G401 (cell line): ENCODE results near the gene CRACR2B. TPM values are rescaled to one million over a fixed set of nuclear protein-coding genes. Genes with fewer than 3 reads are reported as not detected.

Experiments used
- DNase-seq: peaks from one replicate; pipeline ENCODE4 v3.0.0-alpha.2; 2015; ENCODE audit warnings: low spot score
- in situ Hi-C: cut with HindIII; loops from 2 replicates; pipeline ENCODE4 v1.10.0; 2016; ENCODE audit warnings: low sequenced_read_pairs, mixed read lengths
- total RNA-seq: library from RNA; depleted of rRNA; stranded (reverse); fragments of >200 nt; shearing (Covaris generic); gene quantifications from 2 replicates; pipeline ENCODE4 v1.2.3, GENCODE V29; 2014

Gene CRACR2B
- total RNA-seq, 1 experiment from 2014 or later: 28.3 TPM

DNA sequence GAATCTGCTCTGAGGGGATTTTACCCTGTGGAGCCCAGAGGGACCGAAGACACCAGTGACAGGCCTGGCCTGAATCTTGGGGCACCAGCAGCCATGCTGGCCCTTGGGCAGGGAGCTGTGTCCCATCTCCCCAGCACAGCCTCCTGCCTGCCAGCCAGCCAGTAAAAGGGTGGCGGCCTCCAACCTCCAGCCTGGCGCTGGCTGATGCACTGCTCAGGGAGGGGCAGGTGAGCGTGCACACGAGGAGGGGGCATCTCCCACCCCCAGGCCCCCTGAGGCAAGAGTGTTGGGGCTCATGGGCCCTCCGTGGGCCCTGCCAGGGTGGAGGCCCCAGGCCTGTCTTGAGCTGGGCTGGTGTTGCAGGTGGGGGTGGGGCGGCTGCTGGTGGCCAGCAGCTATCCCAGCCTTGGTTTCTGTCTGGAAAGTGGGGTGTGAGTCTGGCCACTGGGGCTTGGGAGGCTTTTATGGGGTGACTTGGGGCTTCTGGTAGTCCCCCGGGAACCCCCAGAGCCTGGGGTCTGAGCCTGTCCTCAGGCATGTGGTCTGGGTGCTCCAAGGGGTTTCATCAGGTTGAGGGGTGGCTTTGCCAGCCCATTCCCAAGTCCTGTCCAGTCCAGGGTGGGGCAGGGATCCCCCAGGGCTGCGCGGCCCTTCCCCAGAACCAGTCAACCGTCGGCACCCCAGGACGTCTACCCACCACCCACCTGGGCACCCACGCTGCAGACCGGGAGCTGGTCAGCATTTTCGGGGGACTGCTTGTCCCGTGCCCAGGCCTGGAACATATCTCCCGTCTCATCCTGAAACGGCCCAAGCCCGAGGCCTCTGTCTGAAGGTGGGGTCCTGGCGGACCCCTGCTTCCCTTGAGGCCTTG lies 32.8 kb downstream of the CRACR2B start:
- in situ Hi-C loops: no loop called here
- no peak for DNase-seq

DNA sequence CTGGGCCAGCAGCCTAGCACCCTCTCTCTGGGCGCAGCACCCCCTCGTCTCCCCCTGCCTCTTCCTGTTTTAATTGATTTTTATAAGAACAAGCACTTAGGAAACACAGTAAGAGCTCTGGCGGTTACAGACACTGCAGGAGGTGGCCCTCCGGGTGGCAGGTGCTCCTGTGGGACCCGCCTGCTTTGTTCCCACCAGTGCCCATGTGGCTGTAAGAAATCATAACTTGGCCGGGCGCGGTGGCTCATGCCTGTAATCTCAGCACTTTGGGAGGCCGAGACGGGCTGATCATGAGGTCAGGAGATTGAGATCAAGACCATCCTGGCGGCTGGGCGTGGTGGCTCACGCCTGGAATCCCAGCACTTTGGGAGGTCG lies 33.4 kb downstream of the CRACR2B start:
- DNase-seq: no peak

DNA sequence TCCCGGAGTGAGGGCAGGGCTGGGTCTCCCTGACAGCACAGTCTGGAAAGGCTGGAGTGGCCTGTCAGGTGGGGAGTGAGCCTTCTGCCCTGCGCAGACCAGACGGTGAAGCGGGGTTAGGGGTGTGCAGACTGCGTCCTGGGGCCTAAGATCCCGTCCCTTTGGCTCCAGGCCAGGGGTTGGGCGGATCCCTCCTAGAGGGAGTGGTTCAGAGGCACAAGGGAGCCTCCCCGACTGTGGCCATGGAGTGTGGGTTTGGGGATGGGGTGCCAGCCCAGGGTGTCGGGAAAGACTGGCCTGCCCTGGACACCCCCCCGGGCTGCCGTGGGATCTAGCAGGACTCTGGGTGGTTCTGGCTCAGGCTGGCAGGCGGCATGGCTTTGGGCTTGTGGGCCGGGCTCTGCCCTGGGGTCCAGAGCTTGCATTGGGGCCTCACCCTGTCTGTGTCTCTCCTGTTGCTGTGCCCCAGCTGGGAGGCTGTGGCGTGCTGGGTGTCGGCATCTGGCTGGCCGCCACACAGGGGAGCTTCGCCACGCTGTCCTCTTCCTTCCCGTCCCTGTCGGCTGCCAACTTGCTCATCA lies 34.5 kb downstream of the CRACR2B start:
- in situ Hi-C loops: no loop called here
- no peak for DNase-seq

More for the DNA sequence above, 33.4 kb downstream of the CRACR2B start:
- in situ Hi-C loops: no loop called here

DNA sequence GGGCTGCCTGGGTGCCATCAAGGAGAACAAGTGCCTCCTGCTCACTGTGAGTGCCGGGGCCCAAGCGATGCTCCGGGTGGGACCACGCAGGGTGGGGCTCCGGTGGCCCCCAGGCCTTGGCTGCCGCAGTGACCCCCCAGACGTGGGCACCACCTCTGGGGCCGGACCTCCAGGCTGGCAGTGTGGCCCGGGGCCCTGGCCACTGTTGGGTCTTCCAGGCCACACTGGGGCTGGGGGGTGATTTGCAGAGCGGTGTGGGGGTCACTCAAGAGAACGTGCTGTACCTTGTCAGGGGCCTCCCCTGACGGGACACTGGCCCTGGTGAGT lies 34.9 kb downstream of the CRACR2B start:
- in situ Hi-C loops: no loop called here
- no peak for DNase-seq

DNA sequence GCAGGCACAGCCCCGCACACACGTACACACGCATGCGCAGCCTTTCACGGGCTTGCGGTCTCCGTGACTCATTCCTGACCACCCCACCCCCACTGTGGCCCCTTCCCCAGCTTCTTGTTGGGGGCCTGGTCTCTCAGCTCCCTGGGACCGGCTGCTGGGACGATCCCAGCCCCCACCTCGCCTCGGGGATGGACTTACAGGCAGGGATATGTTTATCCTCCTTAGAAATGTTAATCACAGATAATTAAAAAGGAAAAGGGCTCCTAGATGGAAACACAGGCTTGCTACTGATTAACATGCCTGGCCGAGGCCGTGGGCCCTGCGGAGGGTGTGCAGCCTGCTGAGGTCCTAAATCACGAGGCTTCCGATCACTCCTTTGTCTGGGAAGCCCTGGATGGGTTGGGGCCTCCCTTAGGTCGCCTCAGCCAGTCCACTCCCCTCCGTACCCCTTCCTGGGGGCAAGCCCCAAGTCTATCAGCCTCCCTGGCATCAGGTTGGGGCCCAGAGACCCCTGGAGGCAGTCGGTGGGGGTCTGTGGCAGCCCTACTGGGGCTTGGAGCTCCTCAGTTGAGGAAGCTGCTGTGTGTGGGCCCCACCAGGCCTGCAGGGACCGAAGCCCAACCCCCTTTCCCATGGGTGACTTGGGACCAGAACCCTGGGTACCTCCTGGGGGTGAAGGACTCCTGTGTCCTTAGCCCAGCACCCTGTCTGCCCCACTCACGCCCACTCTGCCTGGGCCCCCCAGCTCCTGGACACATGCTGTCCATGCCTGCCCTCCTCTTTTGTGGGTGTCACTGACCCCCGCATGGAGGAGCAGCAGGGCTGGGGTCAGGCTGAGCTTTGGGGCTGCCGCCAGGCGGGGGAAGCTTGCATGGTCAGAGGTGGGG lies 35.5 kb downstream of the CRACR2B start:
- in situ Hi-C loops: no loop called here
- no peak for DNase-seq

DNA sequence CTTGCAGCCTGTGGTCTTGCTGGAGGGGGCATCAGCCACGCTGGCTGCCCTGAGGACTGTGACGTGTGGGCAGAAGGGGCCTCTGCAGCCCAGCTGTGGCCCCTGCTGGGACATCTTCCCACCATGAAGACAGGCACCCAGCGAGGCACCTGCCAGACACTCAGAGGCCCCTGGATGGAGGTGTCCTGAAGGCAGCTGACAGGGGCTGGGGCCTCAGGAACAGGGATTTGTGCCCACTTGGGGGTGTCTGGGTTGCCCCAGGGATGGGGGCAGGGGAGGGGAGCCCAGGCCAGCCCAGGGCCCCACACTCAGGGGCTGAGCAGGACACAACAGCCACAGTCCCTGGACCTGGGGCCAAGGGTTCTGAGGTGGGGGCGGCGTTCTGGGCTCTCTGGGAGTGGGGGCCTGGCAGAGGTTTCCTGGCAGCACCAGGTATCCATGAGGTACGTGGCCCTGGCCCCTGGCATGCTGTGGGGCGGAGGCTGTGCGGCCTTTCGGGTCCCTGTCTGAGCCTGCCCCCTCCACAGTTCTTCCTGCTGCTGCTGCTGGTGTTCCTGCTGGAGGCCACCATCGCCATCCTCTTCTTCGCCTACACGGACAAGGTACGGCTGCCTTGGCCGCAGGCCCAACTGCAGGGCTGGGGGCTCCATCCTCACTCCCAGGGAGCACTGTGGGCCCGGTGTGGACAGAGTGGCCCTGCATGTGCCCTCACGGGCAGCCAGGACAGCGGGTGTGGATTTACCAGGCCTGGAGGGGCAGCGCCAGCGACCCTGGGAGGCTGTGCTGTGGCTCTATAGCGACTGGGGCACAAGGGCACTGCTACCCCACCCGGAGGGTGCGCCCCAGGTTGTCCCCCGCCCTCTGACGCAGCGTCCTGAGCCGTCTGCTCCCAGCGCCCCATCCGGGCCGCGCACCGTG lies 36.5 kb downstream of the CRACR2B start:
- DNase-seq: no peak
- in situ Hi-C loops: no loop called here

DNA sequence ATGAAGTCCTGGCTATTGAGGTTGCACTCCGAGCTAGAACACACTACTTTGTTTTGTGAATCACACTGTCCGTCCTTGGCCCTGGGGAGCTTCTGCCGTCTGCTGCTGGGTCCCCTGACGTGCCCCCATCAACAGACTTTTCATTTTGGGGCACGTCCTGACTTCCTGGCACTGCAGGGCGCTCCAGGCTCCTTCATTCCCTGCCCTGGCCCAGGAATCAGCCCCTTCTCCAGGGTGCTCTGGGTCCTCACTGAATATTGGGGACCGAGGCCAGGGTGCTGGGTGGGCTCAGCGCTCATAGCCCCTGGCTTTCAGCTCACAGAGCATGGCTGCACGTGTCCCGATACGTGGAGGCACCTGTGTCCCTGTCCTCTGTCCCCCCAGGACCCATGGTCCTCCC lies 37.2 kb downstream of the CRACR2B start:
- in situ Hi-C loops: no loop called here
- no peak for DNase-seq

DNA sequence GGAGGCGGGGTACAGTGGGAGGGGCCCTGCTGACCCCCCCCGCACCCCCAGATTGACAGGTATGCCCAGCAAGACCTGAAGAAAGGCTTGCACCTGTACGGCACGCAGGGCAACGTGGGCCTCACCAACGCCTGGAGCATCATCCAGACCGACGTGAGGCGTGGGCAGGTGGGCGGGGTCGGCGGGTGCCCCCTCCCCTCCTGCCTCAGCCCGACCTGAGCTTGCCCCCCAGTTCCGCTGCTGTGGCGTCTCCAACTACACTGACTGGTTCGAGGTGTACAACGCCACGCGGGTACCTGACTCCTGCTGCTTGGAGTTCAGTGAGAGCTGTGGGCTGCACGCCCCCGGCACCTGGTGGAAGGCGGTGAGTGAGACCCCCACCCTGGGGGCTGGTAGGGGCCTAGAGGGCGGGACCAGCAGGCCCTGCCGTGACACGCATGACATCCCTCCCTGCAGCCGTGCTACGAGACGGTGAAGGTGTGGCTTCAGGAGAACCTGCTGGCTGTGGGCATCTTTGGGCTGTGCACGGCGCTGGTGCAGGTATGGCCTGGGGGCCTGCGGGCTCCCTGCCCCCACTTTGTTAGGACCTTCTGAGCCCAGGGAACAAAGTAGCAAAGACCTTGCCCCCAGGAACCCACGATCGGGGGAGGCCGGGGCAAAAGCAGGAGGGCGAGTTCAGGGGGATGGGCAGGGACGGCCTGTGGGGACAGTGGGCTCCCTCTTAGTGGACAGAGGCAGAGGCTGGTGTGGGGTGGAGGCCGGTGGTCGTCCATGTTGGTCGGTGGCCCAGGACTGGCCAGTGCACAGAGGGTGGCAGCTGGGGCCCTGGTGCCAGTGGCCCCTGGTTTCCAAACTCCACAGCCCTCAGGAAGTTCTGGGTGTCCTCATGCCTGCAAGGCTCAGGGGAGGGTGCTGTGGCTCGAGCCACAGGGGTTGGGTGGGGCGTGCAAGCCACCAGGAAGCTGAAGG lies 38.0 kb downstream of the CRACR2B start:
- in situ Hi-C loops: no loop called here
- no peak for DNase-seq

DNA sequence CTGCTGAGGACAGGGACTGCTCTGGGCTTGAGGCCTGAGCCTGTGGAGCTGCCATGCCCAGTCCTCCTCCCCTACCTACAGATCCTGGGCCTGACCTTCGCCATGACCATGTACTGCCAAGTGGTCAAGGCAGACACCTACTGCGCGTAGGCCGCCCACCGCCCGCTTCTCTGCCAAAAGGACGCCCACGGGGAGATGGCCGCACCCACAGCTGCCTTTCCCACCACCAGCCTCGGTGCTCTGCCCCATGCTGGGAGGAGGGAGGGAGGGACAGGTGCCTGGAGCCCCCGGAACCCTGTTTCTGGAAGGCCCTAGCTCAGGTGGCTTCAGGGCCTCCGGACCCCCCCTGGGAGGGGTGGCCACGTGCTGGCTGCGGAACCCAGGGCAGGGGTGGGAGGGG lies 38.8 kb downstream of the CRACR2B start:
- in situ Hi-C loops: no loop called here
- DNase-seq: no peak

DNA sequence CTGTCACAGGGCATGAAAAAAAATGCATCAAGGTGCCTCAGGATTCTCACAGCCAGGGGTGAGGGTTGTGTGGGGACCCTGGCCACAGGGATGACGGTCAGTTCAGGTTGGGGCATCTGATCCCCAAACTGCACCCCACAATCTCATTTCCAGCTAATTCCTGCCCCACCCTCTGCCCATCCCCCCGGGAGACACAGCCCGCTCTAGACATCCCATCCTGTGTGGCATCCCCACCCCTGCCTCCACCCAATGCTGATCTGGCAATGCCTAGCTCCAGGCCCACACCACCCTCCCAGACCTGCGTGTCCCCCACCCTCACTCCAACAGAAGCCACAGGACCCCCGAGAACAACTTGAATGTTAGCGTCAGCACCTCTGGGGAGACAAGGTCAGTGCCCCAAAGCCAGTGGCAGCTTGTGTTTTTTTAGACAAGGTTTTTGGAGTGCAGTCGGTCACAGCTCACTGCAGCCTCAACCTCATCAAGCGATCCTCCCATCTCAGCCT lies 40.2 kb downstream of the CRACR2B start:
- no peak for DNase-seq
- in situ Hi-C loops: no loop called here

DNA sequence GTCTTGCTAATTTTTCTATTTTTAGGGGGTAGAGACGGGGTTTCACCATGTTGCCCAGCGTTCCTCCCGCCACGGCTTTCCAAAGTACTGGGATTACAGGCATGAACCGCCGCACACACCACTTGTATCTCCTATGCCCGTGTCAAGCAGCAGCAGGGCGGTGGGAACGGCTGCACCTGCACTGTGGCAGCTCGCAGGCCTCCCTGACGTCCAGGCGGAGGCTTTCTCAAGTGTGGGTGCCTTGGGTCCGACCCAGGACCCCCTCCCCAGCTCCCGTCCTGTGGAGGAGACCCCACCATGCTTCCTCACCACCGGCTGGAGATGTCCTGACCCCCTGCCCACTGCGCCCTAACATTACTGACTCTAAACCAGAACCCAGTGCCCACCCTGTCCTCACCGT lies 40.7 kb downstream of the CRACR2B start:
- DNase-seq: no peak

DNA sequence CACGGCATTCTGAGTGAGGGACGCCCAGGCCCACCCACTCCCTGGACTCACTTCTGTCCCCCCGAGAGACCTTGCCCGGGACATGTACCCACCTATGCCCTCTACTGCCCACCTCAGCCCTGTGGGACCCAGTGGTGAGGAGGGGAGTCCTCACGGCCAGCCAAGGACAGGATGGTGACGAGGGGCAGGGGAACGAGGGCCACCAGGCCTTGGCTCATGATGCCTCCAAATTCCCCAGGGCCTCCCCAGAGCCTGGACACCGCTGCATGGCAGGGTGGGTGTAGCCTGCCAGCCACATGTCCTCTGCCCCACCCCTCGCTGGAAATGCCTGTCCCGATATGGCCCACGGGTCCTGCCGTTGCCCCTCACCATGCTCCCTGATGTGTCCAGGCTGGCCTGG lies 41.1 kb downstream of the CRACR2B start:
- DNase-seq: no peak
- in situ Hi-C loops: no loop called here

More for the DNA sequence above, 40.7 kb downstream of the CRACR2B start:
- in situ Hi-C loops: no loop called here

DNA sequence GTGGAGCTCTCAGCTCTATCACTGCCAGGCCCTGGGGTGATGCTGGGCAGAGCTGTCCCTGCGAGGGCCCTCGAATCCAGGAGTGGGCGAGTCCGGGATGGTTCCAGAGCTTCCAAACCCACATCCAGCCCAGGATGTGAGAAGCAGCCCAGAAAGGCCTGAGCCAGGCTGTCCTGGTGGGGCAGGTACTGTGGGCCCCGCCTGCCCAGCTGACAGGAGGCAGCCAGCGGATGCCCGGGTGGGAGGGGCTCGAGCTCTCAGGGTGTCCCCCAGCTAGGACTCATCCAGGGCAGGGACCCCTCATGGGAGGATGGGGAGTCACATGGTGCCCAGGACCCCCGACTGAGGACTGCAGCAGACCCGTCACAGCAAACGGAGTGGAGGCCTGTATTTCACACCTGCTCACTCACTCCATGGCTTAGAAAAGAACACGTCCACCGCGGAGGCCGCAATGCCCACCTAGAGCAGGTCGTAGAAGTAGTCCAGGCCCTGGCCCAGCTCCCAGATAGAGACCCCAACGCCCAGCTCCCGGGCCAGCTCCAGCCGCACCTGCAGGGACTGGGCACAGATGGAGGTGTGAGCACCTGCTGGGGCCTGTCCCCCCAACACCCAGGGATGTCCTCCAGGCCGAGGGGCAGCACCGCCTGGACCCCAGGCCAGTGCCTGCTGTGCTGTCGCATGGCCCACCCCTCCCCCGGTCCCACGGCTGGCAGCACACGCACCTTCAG lies 41.8 kb downstream of the CRACR2B start:
- in situ Hi-C loops: no loop called here
- no peak for DNase-seq

DNA sequence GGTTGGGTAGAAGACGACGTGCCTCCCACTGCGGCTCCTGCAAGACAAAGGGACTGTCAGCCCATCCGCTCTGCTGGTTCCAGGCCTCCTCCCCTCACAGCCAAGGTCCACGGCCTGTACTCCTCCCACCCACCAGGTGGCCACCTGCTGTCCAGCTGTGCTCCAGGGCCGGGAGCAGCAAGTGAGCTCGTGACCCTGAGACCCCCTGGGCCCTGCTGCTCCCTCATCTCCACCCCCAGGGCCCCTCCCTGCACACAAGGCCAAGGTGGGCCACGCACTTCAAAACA lies 42.4 kb downstream of the CRACR2B start:
- no peak for DNase-seq
- in situ Hi-C loops: no loop called here

DNA sequence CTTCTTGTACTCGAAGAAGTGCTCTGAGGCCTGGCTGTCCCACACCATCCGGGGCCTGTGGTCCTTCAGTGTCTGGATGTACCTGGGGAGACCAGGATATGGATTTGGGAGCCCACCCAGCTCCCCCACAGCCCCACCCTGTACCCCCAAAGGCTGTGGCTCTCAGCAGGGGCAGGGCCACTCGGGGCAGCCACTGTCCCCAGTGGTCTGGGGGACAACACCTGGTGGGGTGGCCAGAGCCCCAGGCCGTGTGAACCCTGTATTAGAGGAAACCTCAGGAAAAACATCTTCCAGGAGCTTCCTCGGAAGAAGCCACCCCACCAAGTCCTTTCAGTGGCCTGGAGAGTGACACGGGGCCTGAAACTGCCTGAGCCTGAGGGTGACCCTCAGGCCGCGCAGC lies 42.7 kb downstream of the CRACR2B start:
- no peak for DNase-seq
- in situ Hi-C loops: no loop called here

DNA sequence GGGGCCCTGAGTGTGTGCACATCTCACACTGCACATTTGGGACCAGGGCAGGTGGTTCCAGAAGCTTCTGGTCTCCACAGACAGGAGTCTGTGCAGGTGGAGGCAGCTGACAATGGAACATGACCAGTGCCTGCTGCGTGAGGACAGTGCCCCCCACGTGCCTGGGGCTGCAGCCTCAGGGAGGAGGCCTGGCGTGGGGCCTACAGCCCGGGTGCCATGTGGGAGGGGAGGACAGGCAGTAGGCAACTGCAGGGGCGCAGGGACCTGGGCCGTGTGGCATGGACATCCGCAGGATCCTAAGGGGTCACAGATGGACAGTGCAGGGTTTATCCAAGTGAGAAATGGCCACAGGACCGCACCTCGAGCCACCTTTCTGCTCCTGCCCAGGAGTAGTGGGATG lies 43.8 kb downstream of the CRACR2B start:
- in situ Hi-C loops: no loop called here
- no peak for DNase-seq

DNA sequence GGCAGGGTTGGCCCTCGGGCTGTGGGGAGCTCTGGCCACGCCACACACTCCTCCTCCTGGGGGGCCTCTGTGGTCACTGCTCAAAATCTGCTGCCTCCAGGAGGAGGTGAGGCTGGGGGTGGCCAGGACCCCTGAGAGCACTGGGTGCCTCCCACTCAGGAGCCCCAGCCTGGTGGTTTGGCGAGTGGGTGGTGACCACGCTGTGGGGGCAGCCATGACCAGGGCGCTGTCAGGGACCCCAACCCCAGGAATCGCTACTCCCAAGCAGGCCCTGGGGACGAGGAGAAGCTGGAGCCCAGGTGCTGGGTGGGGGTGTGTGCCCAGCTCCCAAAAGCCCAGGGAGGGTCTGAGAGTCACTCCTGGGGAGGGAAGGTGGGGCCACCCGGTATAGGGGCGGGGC lies 45.1 kb downstream of the CRACR2B start:
- no peak for DNase-seq
- in situ Hi-C loops: no loop called here

DNA sequence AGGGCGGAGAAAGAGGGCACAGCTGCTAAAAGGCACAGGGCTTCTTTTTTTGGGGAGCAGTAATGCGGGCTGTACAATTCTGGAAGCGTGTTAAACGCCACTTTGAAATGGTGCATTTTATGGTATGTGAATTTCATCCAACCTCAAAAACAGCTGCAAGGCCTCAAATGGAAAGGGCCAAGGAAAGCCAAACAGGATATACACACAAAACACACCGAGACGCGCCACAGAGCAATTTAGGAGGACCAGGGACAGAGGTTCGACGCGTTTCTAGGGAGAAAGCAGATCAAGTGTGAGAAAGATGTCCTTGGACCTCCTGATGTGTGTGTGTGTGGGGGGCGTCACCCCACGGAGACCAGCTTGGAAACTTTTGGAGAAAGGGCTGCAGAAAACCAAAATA lies 46.0 kb downstream of the CRACR2B start:
- DNase-seq: no peak
- in situ Hi-C loops: no loop called here
